Stimulated activated CD4-positive, alpha-beta T cell treated with anti-CD3 and anti-CD28 coated beads, Interleukin-4, amount 100 ng/mL, for 48 hours (primary cell): ENCODE measurements around the gene JAKMIP1.

Experiments used
- DNase-seq, 2 donors: peaks; one replicate each; pipeline ENCODE4 v3.0.0-alpha.2; 2020; ENCODE audit warnings: low read depth in 2 of 2

The JAKMIP1 gene

GRCh38 chr4:6180841-6181631 lies 19.3 kb downstream of the JAKMIP1 start:
- DNase-seq = peak in 1 of 2 donors; percentile 47

GRCh38 chr4:6179362-6179761 lies 21.0 kb downstream of the JAKMIP1 start:
- DNase-seq = no peak

- DNase-seq = no peak
These were observed 21.6 kb downstream of the JAKMIP1 start for GRCh38 chr4:6178757-6179156.

GRCh38 chr4:6177587-6178197 lies 22.7 kb downstream of the JAKMIP1 start:
- no peak for DNase-seq

GRCh38 chr4:6175426-6175825 lies 24.9 kb downstream of the JAKMIP1 start:
- no peak for DNase-seq

GRCh38 chr4:6172927-6173200 lies 27.5 kb downstream of the JAKMIP1 start:
- no peak for DNase-seq

- DNase-seq = no peak
These were observed 28.0 kb downstream of the JAKMIP1 start for GRCh38 chr4:6172093-6172926.

GRCh38 chr4:6169239-6169638 lies 31.1 kb downstream of the JAKMIP1 start:
- no peak for DNase-seq

- no peak for DNase-seq
These were observed 34.6 kb downstream of the JAKMIP1 start for GRCh38 chr4:6165766-6166165.

GRCh38 chr4:6162885-6163284 lies 37.5 kb downstream of the JAKMIP1 start:
- no peak for DNase-seq

- DNase-seq = no peak
These were observed 38.4 kb downstream of the JAKMIP1 start for GRCh38 chr4:6161921-6162464.

- DNase-seq = no peak
These were observed 39.8 kb downstream of the JAKMIP1 start for GRCh38 chr4:6160536-6160935.

GRCh38 chr4:6157926-6158325 lies 42.4 kb downstream of the JAKMIP1 start:
- DNase-seq = no peak

- no peak for DNase-seq
These were observed 44.2 kb downstream of the JAKMIP1 start for GRCh38 chr4:6155996-6156750.

GRCh38 chr4:6154875-6155274 lies 45.5 kb downstream of the JAKMIP1 start:
- DNase-seq = no peak

GRCh38 chr4:6153874-6154273 lies 46.5 kb downstream of the JAKMIP1 start:
- DNase-seq = no peak

- no peak for DNase-seq
These were observed 47.3 kb downstream of the JAKMIP1 start for GRCh38 chr4:6152869-6153705.

GRCh38 chr4:6150046-6150735 lies 50.2 kb downstream of the JAKMIP1 start:
- no peak for DNase-seq

- DNase-seq = no peak
These were observed 51.7 kb downstream of the JAKMIP1 start for GRCh38 chr4:6148506-6149205.

- DNase-seq = no peak
These were observed 52.9 kb downstream of the JAKMIP1 start for GRCh38 chr4:6147441-6147840.
